ENCODE measurements around the gene TTC6. TPM values are rescaled to one million over a fixed set of nuclear protein-coding genes. Genes with fewer than 3 reads are reported as not detected.

The TTC6 gene
- total RNA-seq, 1 donor from 2014 or later: 8.5 TPM

DNA sequence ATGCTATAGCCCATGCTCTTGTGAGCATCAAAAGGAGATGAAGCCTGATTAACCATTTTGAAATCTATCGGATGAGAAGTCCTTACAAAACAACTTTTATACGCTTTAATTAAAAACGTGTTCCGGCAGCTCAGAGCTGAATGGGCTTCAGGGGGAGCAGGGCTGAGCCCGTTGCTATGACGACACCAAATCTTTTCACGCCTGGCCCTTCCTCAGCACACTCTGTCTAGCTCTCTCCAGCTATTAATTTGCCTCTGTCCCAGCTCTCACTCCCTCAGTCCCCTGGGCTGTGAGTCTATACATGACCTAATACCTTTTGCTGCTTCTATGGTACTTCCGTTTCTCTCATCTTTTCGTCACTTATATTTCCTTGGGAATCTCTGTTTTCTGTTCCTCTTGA lies 16.2 kb upstream of the TTC6 start:
- Mint-ChIP-seq H3K9me3 (ENCODE audit: unreplicated experiment) (no peaks in the 10 kb centered on the region), H3K27me3 (ENCODE audit: unreplicated experiment) (peaks cover 3% of the 10 kb centered on the region), H3K4me1 (ENCODE audit: unreplicated experiment) (peaks cover 3% of the 10 kb centered on the region), H3K36me3 (ENCODE audit: low read depth, unreplicated experiment) (no peaks in the 10 kb centered on the region), H3K27ac (ENCODE audit: unreplicated experiment) (no peak overlapping the region), H3K4me3 (ENCODE audit: unreplicated experiment) (no peak overlapping the region)
- TF ChIP-seq, protein P1, sequence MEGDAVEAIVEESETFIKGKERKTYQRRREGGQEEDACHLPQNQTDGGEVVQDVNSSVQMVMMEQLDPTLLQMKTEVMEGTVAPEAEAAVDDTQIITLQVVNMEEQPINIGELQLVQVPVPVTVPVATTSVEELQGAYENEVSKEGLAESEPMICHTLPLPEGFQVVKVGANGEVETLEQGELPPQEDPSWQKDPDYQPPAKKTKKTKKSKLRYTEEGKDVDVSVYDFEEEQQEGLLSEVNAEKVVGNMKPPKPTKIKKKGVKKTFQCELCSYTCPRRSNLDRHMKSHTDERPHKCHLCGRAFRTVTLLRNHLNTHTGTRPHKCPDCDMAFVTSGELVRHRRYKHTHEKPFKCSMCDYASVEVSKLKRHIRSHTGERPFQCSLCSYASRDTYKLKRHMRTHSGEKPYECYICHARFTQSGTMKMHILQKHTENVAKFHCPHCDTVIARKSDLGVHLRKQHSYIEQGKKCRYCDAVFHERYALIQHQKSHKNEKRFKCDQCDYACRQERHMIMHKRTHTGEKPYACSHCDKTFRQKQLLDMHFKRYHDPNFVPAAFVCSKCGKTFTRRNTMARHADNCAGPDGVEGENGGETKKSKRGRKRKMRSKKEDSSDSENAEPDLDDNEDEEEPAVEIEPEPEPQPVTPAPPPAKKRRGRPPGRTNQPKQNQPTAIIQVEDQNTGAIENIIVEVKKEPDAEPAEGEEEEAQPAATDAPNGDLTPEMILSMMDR (IDR thresholded peaks at IDR 0.05; ENCODE audit: unreplicated experiment): no peak
- no peak for DNase-seq (ENCODE audit: low spot score)

DNA sequence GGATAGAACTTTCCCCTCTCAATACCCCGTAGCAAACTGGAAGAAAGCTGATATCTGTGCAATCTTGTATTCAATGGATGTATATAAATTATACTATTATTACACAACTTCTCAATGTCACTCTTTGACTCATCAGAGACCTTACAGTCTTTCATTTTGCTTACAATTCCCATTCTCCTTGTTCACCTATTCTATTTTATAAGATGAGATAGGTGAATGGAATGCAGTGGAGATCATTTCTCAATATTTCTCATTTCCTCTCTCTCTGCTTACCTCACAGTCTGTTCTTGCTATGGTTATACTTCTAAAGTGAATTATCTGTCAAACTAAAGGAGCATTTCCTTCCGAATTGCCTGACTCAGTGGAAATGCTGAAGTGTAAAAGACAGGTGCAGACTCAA lies 15.3 kb upstream of the TTC6 start:
- Mint-ChIP-seq H3K4me3 (ENCODE audit: unreplicated experiment) (no peak overlapping the region), H3K9me3 (ENCODE audit: unreplicated experiment) (no peaks in the 10 kb centered on the region), H3K27ac (ENCODE audit: unreplicated experiment) (no peak overlapping the region), H3K27me3 (ENCODE audit: unreplicated experiment) (peaks cover 5% of the 10 kb centered on the region), H3K36me3 (ENCODE audit: low read depth, unreplicated experiment) (no peaks in the 10 kb centered on the region), H3K4me1 (ENCODE audit: unreplicated experiment) (peaks cover 3% of the 10 kb centered on the region)
- DNase-seq (ENCODE audit: low spot score): no peak
- TF ChIP-seq, protein P1 (IDR thresholded peaks at IDR 0.05; ENCODE audit: unreplicated experiment): no peak

DNA sequence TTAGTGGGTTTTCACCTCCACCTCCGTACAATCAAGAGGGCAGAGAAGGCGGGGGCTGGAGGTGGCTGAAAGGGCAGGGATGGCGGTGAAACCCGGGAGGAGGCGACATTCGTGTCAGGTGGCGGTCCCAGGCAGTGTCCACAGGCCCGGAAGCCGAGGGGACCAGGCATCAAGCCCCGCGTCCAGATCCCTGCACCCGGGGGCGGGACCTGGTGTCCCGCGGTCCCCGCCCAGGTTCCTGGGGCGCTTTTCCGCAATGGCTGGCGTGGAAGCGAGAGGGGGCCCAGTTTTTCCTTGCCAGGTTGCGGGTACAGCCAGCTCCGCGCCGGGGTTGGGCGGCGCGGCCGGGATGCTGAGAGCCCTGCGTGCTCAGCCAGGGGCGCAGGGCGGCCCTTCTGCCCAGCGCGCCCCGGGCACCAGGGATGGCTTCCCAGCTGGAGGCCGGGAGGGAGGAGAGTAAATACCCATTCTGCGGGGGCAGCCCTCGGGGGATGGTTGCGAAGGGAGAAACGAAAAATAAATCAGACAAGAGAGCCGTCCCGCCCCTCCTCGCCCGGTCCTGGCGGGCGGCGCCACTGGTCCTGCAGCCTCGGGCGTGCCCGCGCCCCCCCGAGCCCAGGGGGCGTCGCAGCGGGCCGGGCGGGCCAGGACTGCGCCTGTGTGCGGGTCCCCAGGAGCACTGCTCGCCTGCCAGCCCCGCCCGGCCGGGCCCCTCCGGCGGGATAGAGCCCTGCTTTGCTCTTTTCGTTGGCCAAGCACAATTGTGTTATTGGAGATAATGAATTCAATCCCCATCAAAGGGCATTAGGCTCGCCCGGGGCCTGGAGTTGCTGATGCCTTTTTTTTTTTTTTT lies 11.8 kb upstream of the TTC6 start:
- TF ChIP-seq, protein P1 (IDR thresholded peaks at IDR 0.05; ENCODE audit: unreplicated experiment): no peak
- H3K4me1 Mint-ChIP-seq (ENCODE audit: unreplicated experiment): peaks cover 7% of the 10 kb centered on the region

DNA sequence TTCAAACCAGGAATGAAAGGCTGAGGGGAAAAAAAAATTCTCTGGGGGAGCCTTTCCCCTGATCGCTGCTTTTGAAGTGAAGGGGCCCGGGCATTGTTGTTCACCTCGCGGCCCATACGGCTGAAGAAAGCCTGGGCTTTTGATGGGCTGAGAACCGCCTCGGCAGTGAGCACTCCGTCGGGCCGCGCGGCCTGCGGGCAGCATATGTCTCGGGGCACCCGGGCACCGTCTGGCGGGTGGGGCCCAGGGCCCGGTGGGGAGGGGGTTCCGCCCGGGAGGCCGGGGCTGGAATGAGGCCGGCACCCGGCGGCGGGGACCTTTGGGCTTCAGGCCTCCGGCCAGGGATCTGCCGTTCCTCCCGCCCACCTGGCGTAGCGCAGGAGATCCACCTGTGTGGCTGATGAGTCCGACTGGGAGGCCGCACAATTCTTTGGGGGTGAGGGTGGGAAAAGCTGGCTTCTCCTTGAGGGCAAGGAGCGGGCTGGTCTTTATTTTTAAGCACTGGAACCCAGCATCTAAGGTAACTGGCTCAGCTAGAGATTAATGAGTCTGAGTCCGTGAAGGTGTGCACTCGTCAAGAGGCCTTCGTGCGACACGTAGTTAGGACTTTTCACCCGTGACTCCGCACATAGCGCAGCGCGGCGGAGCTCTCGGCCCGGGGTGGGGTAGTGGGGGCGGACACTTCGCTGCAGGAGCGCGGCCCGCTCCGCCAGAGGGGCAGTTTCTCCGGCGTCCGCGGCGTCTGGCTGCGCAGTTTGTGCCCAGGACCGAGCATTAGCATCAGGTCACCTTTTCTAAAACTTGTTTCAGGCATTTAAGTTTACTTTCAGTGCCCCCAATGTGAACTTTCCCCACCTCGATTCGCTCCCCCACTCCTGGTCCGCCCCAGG lies 11.0 kb upstream of the TTC6 start:
- H3K27ac Mint-ChIP-seq (ENCODE audit: unreplicated experiment): no peak overlapping the region
- no peak for DNase-seq (ENCODE audit: low spot score)
- no peaks in the 10 kb centered on the region for H3K9me3 Mint-ChIP-seq (ENCODE audit: unreplicated experiment)
- H3K4me3 Mint-ChIP-seq (ENCODE audit: unreplicated experiment): no peak overlapping the region
- H3K27me3 Mint-ChIP-seq (ENCODE audit: unreplicated experiment): peaks cover 10% of the 10 kb centered on the region
- peaks cover 16% of the 10 kb centered on the region for H3K4me1 Mint-ChIP-seq (ENCODE audit: unreplicated experiment)
- TF ChIP-seq, protein P1 (IDR thresholded peaks at IDR 0.05; ENCODE audit: unreplicated experiment): no peak
- H3K36me3 Mint-ChIP-seq (ENCODE audit: low read depth, unreplicated experiment): no peaks in the 10 kb centered on the region

More for the DNA sequence above, 11.8 kb upstream of the TTC6 start:
- Mint-ChIP-seq H3K4me3 (ENCODE audit: unreplicated experiment) (no peak overlapping the region), H3K27ac (ENCODE audit: unreplicated experiment) (no peak overlapping the region), H3K36me3 (ENCODE audit: low read depth, unreplicated experiment) (no peaks in the 10 kb centered on the region), H3K9me3 (ENCODE audit: unreplicated experiment) (no peaks in the 10 kb centered on the region), H3K27me3 (ENCODE audit: unreplicated experiment) (peaks cover 5% of the 10 kb centered on the region)
- DNase-seq (ENCODE audit: low spot score): no peak
